GM23338 (cell line): ENCODE results near the gene CD34. TPM values are rescaled to one million over a fixed set of nuclear protein-coding genes. Genes with fewer than 3 reads are reported as not detected.

Experiments used
- CREB1 ChIP-seq: fragments of 250-450 bp; sonication (Bioruptor Pico); IDR thresholded peaks from 2 replicates; pipeline ENCODE4 v1.5.0; 2020; ENCODE audit warnings: low read depth, mild to moderate bottlenecking, moderate library complexity
- CTCF ChIP-seq, 2 experiments: fragments of 200-600 bp in 1 of 2; sonication (generic) in 1 of 2; conservative IDR thresholded peaks; 2 replicates each; pipeline versions ENCODE4 v1.5.1 to v1.6.1; 2016 to 2017; ENCODE audit warnings: antibody characterized with exemption in 2 of 2, low read depth in 2 of 2, mild to moderate bottlenecking in 2 of 2, moderate library complexity in 1 of 2
- POLR2AphosphoS5 ChIP-seq: IDR thresholded peaks from 2 replicates; pipeline ENCODE4 v1.6.1; 2016; ENCODE audit warnings: antibody characterized with exemption, low read depth
- REST ChIP-seq: IDR thresholded peaks from one replicate; pipeline ENCODE4 v1.6.1; 2018; ENCODE audit warnings: antibody characterized with exemption; ENCODE audit not compliant: unreplicated experiment
- ZNF462 ChIP-seq: fragments of 250-450 bp; sonication (Bioruptor Pico); IDR thresholded peaks from 2 replicates; pipeline ENCODE4 v1.5.0; 2020; ENCODE audit warnings: mild to moderate bottlenecking, moderate library complexity
- polyA plus RNA-seq: library from polyadenylated mRNA; unstranded; fragments of >200 nt; fragmentation: Nextera tagmentation; extraction: Ambion mirVana; gene quantifications from 2 replicates; pipeline ENCODE4 v1.2.1, GENCODE V29; 2016
- total RNA-seq: library from RNA; depleted of rRNA; stranded (reverse); fragments of >200 nt; shearing (Covaris generic); gene quantifications from 2 replicates; pipeline ENCODE4 v1.2.3, GENCODE V29; 2014

The CD34 gene
- total and polyA plus RNA-seq, 2 experiments from 2014 or later, result 0.07 to 0.18 TPM

- TF ChIP-seq ZNF462, result no peak
- no peak for TF ChIP-seq REST
- no peak for TF ChIP-seq CREB1 (CRISPR knock-in tag)
- TF ChIP-seq CTCF (conservative IDR thresholded peaks at IDR 0.05; ENCODE audit: low read depth in 2 of 2), result no peak
- TF ChIP-seq POLR2AphosphoS5, result no peak
Measured at GRCh38 chr1:207903767-207904166, 7.2 kb downstream of the CD34 start (continued).
